ENCODE measurements around the gene ANKS1B. TPM values are rescaled to one million over a fixed set of nuclear protein-coding genes. Genes with fewer than 3 reads are reported as not detected.

ANKS1B gene
- total RNA-seq, 6 experiments from 2014 or later: 0.31 to 0.66 (median 0.37) TPM

DNA sequence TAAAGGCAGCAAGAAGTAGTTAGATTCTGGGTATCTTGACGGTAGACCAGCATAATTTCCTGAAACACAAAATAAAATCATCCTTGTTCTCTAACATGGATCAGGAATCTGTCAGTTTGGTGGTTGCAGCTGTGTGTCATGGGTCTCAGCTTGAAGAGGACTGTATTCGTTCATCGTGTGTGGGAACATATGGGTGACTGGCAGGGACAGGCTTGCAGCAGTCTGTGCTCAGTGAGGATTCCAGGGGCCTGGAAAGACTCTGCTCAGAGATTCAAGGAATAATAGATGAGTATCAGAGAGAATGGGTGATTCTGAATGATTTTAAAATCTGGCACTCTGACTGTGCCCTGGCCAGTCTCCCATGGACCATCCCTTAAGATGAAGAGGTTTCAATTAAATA, 918.0 kb downstream of the ANKS1B start:
- Mint-ChIP-seq H3K27me3 (ENCODE audit: insufficient read depth) (no peaks in the 10 kb centered on the region; the same call in 1 of the 2 replicates), H3K27ac (no peak overlapping the region), H3K4me3 (no peak overlapping the region), H3K9me3 (peaks cover 24% of the 10 kb centered on the region), H3K4me1 (ENCODE audit: low read depth) (no peaks in the 10 kb centered on the region), H3K36me3 (ENCODE audit: low read depth) (no peaks in the 10 kb centered on the region)
- no peak for DNase-seq
- TF ChIP-seq, protein P1, sequence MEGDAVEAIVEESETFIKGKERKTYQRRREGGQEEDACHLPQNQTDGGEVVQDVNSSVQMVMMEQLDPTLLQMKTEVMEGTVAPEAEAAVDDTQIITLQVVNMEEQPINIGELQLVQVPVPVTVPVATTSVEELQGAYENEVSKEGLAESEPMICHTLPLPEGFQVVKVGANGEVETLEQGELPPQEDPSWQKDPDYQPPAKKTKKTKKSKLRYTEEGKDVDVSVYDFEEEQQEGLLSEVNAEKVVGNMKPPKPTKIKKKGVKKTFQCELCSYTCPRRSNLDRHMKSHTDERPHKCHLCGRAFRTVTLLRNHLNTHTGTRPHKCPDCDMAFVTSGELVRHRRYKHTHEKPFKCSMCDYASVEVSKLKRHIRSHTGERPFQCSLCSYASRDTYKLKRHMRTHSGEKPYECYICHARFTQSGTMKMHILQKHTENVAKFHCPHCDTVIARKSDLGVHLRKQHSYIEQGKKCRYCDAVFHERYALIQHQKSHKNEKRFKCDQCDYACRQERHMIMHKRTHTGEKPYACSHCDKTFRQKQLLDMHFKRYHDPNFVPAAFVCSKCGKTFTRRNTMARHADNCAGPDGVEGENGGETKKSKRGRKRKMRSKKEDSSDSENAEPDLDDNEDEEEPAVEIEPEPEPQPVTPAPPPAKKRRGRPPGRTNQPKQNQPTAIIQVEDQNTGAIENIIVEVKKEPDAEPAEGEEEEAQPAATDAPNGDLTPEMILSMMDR (IDR thresholded peaks at IDR 0.05): no peak

DNA sequence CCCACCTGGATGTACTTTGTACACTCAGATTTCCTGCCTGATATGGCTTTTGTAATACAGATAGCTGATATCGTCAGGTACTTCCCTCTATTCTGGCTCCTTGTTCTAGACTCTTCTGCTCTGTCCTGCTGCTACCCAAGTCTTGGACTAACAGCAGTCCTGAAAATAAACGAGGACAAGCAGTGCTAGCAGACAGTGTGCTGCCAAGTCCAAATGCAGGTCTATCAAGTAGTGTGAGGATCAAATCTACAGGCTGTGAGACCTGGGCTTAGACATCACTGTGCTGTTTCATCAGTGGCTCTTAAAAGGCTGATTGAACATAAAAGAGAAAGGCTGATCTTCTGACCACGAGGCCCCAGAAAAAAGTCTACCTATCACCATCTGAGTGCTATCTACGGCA, 921.6 kb downstream of the ANKS1B start:
- H3K27ac Mint-ChIP-seq: no peak overlapping the region

DNA sequence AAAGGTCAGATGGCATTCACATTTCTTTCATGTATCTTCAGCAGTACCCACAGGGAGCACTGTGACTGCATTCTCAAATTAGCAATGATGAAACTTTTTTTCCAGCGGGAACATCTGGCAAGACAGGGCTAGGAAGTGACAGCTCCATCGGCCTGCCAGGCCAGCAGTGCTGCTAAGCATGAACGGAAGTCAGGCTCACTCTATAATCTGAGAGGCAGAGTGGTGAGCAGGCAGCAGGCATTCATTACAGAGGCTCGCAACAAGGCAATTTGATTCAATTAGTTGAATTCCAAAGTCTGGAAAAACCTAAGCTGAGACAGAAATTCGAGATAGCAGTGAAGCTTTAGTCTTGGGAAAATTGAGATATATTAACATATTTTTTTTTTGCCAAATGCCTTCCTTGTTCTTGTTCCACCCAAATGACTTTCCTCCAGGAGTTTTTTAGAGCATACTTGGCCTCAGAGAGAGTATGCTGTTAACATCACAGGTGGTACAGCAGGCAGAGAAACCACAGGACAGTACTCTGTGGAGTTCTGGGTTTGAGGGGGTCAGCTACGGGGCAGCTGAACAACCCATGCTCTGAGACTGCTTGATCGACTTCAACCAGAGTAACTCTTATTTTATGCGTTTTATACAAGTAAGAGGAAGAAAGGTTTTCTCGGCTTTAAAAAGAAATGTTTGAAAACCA, 924.8 kb downstream of the ANKS1B start:
- TF ChIP-seq, protein P1 (IDR thresholded peaks at IDR 0.05): no peak
- Mint-ChIP-seq H3K27ac (no peak overlapping the region), H3K9me3 (peaks cover 11% of the 10 kb centered on the region), H3K36me3 (ENCODE audit: low read depth) (no peaks in the 10 kb centered on the region), H3K4me3 (no peak overlapping the region), H3K27me3 (ENCODE audit: insufficient read depth) (no peaks in the 10 kb centered on the region), H3K4me1 (ENCODE audit: low read depth) (no peaks in the 10 kb centered on the region)
- DNase-seq: no peak

More for the DNA sequence above, 921.6 kb downstream of the ANKS1B start:
- TF ChIP-seq, protein P1 (IDR thresholded peaks at IDR 0.05): no peak
- no peak for DNase-seq
- Mint-ChIP-seq H3K9me3 (peaks cover 29% of the 10 kb centered on the region), H3K36me3 (ENCODE audit: low read depth) (no peaks in the 10 kb centered on the region), H3K4me1 (ENCODE audit: low read depth) (no peaks in the 10 kb centered on the region), H3K4me3 (no peak overlapping the region), H3K27me3 (ENCODE audit: insufficient read depth) (no peaks in the 10 kb centered on the region; the same call in 1 of the 2 replicates)

DNA sequence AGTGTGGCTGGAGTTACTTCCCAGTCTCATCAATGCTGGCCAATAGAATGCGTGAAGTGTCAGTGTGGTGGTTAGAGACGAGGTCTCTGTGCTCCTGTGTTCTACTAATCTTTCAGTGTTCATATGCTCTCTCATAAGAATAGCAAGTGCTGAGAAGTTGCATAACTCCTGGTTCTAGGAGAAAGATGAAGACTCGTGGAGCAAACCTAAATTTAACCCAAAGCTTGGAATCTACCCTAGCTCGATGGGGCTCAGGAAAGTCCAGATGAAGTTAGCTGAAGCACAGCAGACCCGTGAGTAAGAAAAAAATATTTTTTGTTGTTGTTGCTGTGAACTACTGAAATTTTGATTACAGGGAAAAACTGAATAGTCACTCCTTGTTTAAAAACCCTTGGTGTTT, 927.1 kb downstream of the ANKS1B start:
- TF ChIP-seq, protein P1 (IDR thresholded peaks at IDR 0.05): no peak
- no peaks in the 10 kb centered on the region for H3K36me3 Mint-ChIP-seq (ENCODE audit: low read depth)
- DNase-seq: no peak
- H3K4me1 Mint-ChIP-seq (ENCODE audit: low read depth): no peaks in the 10 kb centered on the region
- no peaks in the 10 kb centered on the region for H3K27me3 Mint-ChIP-seq (ENCODE audit: insufficient read depth)
- H3K4me3 Mint-ChIP-seq: no peak overlapping the region
- H3K27ac Mint-ChIP-seq: no peak overlapping the region
- peaks cover 17% of the 10 kb centered on the region for H3K9me3 Mint-ChIP-seq

DNA sequence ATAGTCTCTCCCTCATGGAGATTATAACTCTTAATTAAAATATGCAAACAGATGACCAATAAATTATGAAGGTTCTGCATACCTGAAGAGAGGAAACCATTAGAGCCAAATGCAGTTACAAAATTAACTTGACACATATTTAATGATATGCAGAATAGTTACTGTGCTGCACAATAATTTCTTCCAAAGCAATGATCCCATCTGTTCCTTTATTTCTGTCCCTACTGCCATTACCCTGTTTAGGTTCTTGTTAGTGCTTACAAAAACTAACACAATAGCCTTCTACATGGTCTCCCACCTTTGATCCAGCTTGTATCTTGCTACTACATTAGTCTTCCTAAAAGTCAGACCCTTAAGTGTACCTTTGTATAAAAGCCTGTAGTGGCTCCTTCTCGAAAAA, 928.5 kb downstream of the ANKS1B start:
- Mint-ChIP-seq H3K4me1 (ENCODE audit: low read depth) (no peaks in the 10 kb centered on the region), H3K36me3 (ENCODE audit: low read depth) (no peaks in the 10 kb centered on the region), H3K9me3 (peaks cover 17% of the 10 kb centered on the region), H3K27ac (no peak overlapping the region), H3K27me3 (ENCODE audit: insufficient read depth) (no peaks in the 10 kb centered on the region), H3K4me3 (no peak overlapping the region)
- TF ChIP-seq, protein P1 (IDR thresholded peaks at IDR 0.05): no peak
- no peak for DNase-seq
